K562 (cell line): ENCODE data around the gene RETN. TPM values are rescaled to one million over a fixed set of nuclear protein-coding genes. Genes with fewer than 3 reads are reported as not detected.
A peak's percentile ranks its signal among the peaks of the same experiment; 100 is the strongest.

Source experiments
- ARID2 ChIP-seq: fragments of 450-650 bp; IDR thresholded peaks from 2 replicates; pipeline ENCODE4 v1.6.1; 2017; ENCODE audit warnings: antibody characterized with exemption, mild to moderate bottlenecking
- CBFB ChIP-seq: sonication (generic); formaldehyde crosslinking; IDR thresholded peaks from 2 replicates; pipeline ENCODE4 v1.4.0; 2020; ENCODE audit warnings: mild to moderate bottlenecking, missing genetic modification reagents
- CHD4 ChIP-seq: fragments of 200-600 bp; sonication (generic); IDR thresholded peaks from 3 replicates; pipeline ENCODE4 v1.6.1; 2012; ENCODE audit warnings: low read depth, mild to moderate bottlenecking, mixed read lengths, low read length, inconsistent platforms; ENCODE audit not compliant: insufficient read depth, insufficient replicate concordance, poor library complexity, severe bottlenecking
- DPF2 ChIP-seq: fragments of 450-650 bp; IDR thresholded peaks from 2 replicates; pipeline ENCODE4 v1.6.1; 2016
- HMBOX1 ChIP-seq: sonication (generic); IDR thresholded peaks from 2 replicates; pipeline ENCODE4 v1.6.1; 2016
- MTA2 ChIP-seq: fragments of 450-650 bp; IDR thresholded peaks from 2 replicates; pipeline ENCODE4 v1.6.1; 2016; ENCODE audit warnings: low read depth
- NCOA2 ChIP-seq, 2 experiments: fragments of 450-650 bp; IDR thresholded peaks; 2 replicates each; pipeline ENCODE4 v1.6.1; 2018; ENCODE audit warnings: mild to moderate bottlenecking in 2 of 2, moderate library complexity in 1 of 2; ENCODE audit not compliant: partially characterized antibody in 2 of 2
- NFIX ChIP-seq: fragments of 250-450 bp; sonication (Bioruptor Pico); IDR thresholded peaks from 2 replicates; pipeline ENCODE4 v1.4.0; 2020; ENCODE audit warnings: low read depth, mild to moderate bottlenecking, moderate library complexity
- PHB2 ChIP-seq: fragments of 450-650 bp; IDR thresholded peaks from 2 replicates; pipeline ENCODE4 v1.6.1; 2017; ENCODE audit warnings: low read depth
- PML ChIP-seq: IDR thresholded peaks from 2 replicates; pipeline ENCODE4 v1.6.1; 2012; ENCODE audit warnings: low read length, inconsistent platforms
- POLR3G ChIP-seq: IDR thresholded peaks from 2 replicates; pipeline ENCODE4 v1.6.1; 2011; ENCODE audit not compliant: insufficient read length, insufficient replicate concordance; ENCODE audit errors: extremely low read depth
- RHOXF2B ChIP-seq: fragments of 250-450 bp; sonication (Bioruptor Pico); conservative IDR thresholded peaks from 2 replicates; pipeline ENCODE4 v1.5.1; 2021
- SAFB2 ChIP-seq: fragments of 200-400 bp; formaldehyde crosslinking; IDR thresholded peaks from 2 replicates; pipeline ENCODE4 v1.6.1; 2018; ENCODE audit warnings: borderline replicate concordance, low read length, low read depth, moderate library complexity; ENCODE audit not compliant: severe bottlenecking
- SMARCA5 ChIP-seq: fragments of 450-650 bp; IDR thresholded peaks from 2 replicates; pipeline ENCODE4 v1.6.1; 2016
- TEAD4 ChIP-seq, 2 experiments: sonication (generic) in 1 of 2; formaldehyde crosslinking in 1 of 2; IDR thresholded peaks; 2 replicates each; pipeline versions ENCODE4 v1.6.1 to v1.8.0; 2012 to 2022; ENCODE audit warnings: borderline replicate concordance in 1 of 2, inconsistent platforms in 1 of 2, low read length in 1 of 2, mild to moderate bottlenecking in 1 of 2, missing genetic modification reagents in 1 of 2
- THAP7 ChIP-seq: fragments of 250-450 bp; sonication (Bioruptor Pico); IDR thresholded peaks from 2 replicates; pipeline ENCODE4 v1.5.0; 2021
- ZEB2 ChIP-seq: fragments of 450-650 bp; IDR thresholded peaks from 2 replicates; pipeline ENCODE4 v1.6.1; 2016
- ZNF354B ChIP-seq: fragments of 250-450 bp; sonication (Bioruptor Pico); IDR thresholded peaks from 2 replicates; pipeline ENCODE4 v1.4.0; 2020
- ZNF639 ChIP-seq, 2 experiments: fragments of 200-800 bp in 1 of 2; sonication (Bioruptor generic) in 1 of 2; sonication (generic) in 1 of 2; formaldehyde crosslinking in 1 of 2; IDR thresholded peaks in 1 of 2; conservative IDR thresholded peaks in 1 of 2; 2 replicates each; pipeline versions ENCODE4 v1.5.0 to v1.6.1; 2016 to 2020; ENCODE audit warnings: missing compliant biosample characterization in 1 of 2, missing genetic modification characterization in 1 of 2, missing genetic modification reagents in 1 of 2
- polyA plus RNA-seq, 8 experiments: library from polyadenylated mRNA; depleted of rRNA in 4 of 8; stranded (reverse) in 5 of 8; unstranded in 3 of 8; fragments of >200 nt; fragmentation: Nextera tagmentation in 2 of 8; fragmentation: Illumina TruSeq in 1 of 8; extraction: Ambion mirVana in 2 of 8; extraction: Trizol in 1 of 8; gene quantifications; 2 replicates each; pipeline versions ENCODE4 v1.2.1 to v1.2.3, GENCODE V29; 2011 to 2014; ENCODE audit warnings: inconsistent platforms in 1 of 8, missing spikeins in 1 of 8
- total RNA-seq, 7 experiments: library from RNA; depleted of rRNA in 6 of 7; stranded (reverse); fragments of >200 nt in 6 of 7; fragmentation: Illumina TruSeq in 2 of 7; extraction: Trizol in 2 of 7; gene quantifications; 2 replicates each; pipeline versions ENCODE4 v1.2.1 to v1.2.3, GENCODE V29; 2011 to 2021; ENCODE audit warnings: low replicate concordance in 1 of 7
- TF ChIP-seq, protein P1 (sequence below): fragments of 200-800 bp; sonication (Bioruptor generic); IDR thresholded peaks from 2 replicates; pipeline ENCODE4 v1.6.1; 2017; ENCODE audit warnings: missing genetic modification characterization, missing compliant biosample characterization
- TF ChIP-seq, protein P2 (sequence below): IDR thresholded peaks from 3 replicates; pipeline ENCODE4 v1.6.1; 2011; ENCODE audit warnings: borderline replicate concordance, mild to moderate bottlenecking; ENCODE audit not compliant: insufficient read length, insufficient read depth

The RETN gene
- total and polyA plus RNA-seq, 9 of the 15 experiments (the other 6 are each of a cell fraction or from before 2014, with no cell fraction given), result not detected

DNA sequence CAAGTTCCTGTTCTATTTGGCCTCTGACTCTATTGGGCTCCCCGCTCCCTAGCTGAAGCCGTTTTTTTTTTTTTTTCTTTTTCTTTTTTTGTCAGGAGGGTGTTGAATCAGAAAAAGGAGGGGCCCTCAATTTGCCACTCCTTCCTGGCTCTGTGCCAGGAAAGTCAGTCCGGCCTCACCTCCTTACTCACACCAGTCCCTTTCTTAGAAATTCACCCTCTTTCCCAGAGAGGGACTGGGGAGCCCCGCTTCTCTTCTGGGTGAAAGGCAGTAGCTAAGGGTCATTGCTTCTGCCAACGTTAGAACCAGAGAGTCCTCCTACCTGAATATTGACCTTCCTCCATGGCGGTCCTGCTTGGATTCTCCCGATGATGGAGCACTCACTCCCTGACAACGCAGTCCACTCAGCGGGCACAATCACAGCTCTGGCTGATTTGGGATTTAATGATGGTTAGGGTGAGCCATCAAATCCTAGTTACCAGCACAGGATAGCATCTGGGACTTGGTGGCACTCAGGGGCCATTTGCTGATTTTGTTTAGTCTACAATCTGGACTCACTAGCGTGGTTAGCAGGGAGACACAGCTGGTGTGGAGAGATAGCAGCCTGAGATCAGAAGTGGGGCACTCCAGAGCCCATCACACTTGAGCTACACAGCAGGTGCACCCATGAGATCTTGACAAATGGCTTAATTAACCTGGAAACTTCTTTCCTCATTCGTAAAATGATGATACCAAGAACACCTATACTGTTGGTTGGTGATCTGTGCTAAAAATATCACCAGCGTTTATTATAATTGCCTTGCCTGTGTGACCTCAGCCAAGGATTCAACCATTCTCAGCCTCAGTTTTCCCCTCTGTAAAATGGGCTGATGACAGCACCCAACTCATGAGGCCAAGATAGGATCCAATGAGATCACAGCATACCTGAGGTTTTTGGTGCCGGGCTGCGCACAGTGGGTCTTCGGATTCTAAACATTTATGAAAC, 30.9 kb downstream of the RETN start (continued):
- TF ChIP-seq, protein P1, sequence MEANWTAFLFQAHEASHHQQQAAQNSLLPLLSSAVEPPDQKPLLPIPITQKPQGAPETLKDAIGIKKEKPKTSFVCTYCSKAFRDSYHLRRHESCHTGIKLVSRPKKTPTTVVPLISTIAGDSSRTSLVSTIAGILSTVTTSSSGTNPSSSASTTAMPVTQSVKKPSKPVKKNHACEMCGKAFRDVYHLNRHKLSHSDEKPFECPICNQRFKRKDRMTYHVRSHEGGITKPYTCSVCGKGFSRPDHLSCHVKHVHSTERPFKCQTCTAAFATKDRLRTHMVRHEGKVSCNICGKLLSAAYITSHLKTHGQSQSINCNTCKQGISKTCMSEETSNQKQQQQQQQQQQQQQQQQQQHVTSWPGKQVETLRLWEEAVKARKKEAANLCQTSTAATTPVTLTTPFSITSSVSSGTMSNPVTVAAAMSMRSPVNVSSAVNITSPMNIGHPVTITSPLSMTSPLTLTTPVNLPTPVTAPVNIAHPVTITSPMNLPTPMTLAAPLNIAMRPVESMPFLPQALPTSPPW, result 0 out of 2 replicates have a peak, but pooled peaks have one; percentile 12
- no peak for TF ChIP-seq RHOXF2B
- no peak for TF ChIP-seq SAFB2
- no peak for TF ChIP-seq ZNF354B (CRISPR knock-in tag)
- peak; percentile 90 for TF ChIP-seq HMBOX1
- TF ChIP-seq ARID2, result no peak
- peak; percentile 70 for TF ChIP-seq CHD4
- peak; percentile 51; the same call in 1 of the 2 replicates for TF ChIP-seq DPF2
- TF ChIP-seq ZEB2, result peak; percentile 37; the same call in 1 of the 2 replicates
- TF ChIP-seq, protein P2, sequence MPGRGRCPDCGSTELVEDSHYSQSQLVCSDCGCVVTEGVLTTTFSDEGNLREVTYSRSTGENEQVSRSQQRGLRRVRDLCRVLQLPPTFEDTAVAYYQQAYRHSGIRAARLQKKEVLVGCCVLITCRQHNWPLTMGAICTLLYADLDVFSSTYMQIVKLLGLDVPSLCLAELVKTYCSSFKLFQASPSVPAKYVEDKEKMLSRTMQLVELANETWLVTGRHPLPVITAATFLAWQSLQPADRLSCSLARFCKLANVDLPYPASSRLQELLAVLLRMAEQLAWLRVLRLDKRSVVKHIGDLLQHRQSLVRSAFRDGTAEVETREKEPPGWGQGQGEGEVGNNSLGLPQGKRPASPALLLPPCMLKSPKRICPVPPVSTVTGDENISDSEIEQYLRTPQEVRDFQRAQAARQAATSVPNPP, result no peak
- peak; percentile 79; the same call in 1 of the 2 replicates for TF ChIP-seq SMARCA5
- TF ChIP-seq NFIX (CRISPR knock-in tag), result peak; percentile 90
- peak; percentile 6; the same call in 1 of the 2 replicates for TF ChIP-seq PHB2
- no peak for TF ChIP-seq THAP7 (CRISPR knock-in tag)
- TF ChIP-seq NCOA2 (IDR thresholded peaks at IDR 0.05; ENCODE audit: partially characterized antibody in 2 of 2), result peak in 1 of 2 experiments; percentile 47
- TF ChIP-seq CBFB, result no peak
- TF ChIP-seq TEAD4 (IDR thresholded peaks at IDR 0.05; ENCODE audit: low read length), result peak; percentile 89
- TF ChIP-seq TEAD4 (CRISPR knock-in tag; IDR thresholded peaks at IDR 0.05; ENCODE audit: borderline replicate concordance), result no peak
- TF ChIP-seq POLR3G, result no peak
- peak; percentile 76 for TF ChIP-seq MTA2
- peak; percentile 55; the same call in 1 of the 2 replicates for TF ChIP-seq PML
- TF ChIP-seq ZNF639 (CRISPR knock-in tag; conservative IDR thresholded peaks at IDR 0.05 in 1 of 2, IDR thresholded peaks at IDR 0.05 in 1 of 2), result no peak
